AG09319 (cell line): ENCODE data around the gene EFNB3.

ENCODE experiments used
- DNase-seq: peaks from one replicate; pipeline ENCODE4 v3.0.0-alpha.2; 2010; ENCODE audit warnings: low read depth; ENCODE audit errors: extremely low read depth
- CTCF ChIP-seq: IDR thresholded peaks from 2 replicates; pipeline ENCODE4 v1.5.1; 2011; ENCODE audit warnings: low read depth, mild to moderate bottlenecking, inconsistent platforms, low read length, moderate library complexity

EFNB3 gene

GRCh38 chr17:7714721-7715594 lies 10.0 kb downstream of the EFNB3 start:
- TF ChIP-seq CTCF = no peak
- no peak for DNase-seq

- DNase-seq = no peak
- no peak for TF ChIP-seq CTCF
These were observed 11.2 kb downstream of the EFNB3 start for GRCh38 chr17:7715936-7716886.

GRCh38 chr17:7716901-7717755 lies 12.1 kb downstream of the EFNB3 start, which contains the start of gene DNAH2:
DNAH2 (plus strand) TSS chr17:7717744; CDS start chr17:7719735, 1,991 bp downstream.
- TF ChIP-seq CTCF = peak; percentile 64
- peak; percentile 80 for DNase-seq

- no peak for DNase-seq
- TF ChIP-seq CTCF = no peak
These were observed 12.9 kb downstream of the EFNB3 start for GRCh38 chr17:7717756-7718350.

DNA sequence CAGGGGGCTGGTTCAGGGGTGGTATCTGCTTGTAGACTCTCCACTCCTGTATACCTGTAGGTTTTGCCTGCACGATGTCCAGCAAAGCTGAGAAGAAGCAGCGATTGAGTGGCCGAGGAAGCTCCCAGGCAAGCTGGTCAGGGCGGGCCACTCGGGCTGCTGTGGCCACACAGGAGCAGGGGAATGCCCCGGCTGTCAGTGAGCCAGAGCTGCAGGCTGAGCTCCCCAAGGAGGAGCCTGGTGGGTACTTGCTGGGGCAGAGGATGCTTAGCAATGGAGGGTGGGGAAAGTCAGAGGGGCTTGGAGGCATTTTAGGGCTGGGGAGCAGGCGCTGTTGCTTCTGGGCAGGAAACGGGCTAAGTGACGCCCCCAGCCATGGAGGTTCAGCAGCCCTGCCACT lies 14.7 kb downstream of the EFNB3 start:
- no peak for TF ChIP-seq CTCF
- no peak for DNase-seq

DNA sequence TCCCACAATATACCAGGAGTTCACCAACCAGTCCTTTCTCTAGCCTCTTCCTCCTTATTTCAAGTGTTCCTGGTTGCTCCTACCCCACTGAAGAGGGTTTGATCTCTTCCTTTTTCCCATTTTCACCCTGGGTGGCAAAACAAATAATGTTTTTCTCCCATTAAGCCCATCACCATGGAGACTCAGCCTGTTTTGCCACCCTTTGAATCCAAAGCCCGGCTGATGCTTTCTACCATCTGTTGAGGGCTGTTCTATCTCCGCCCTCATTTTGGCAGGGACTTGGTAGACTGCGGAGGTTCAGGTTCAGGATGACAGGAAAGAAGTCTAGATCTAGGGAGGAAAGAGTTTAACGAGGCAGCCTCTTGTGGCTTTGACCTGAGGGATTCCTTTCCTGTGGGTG lies 15.1 kb downstream of the EFNB3 start:
- TF ChIP-seq CTCF = no peak
- DNase-seq = no peak
